Stimulated activated CD8-positive, alpha-beta memory T cell treated with anti-CD3 and anti-CD28 coated beads, Interleukin-12 subunit alpha, Interleukin-12 subunit beta, amount 100 ng/mL, for 1 hour (primary cell): ENCODE data around the gene MX2.

Source experiments
- DNase-seq: peaks from one replicate; pipeline ENCODE4 v3.0.0-alpha.2; 2020; ENCODE audit warnings: low read depth

MX2 gene

GRCh38 chr21:41438425-41439113 lies 76.7 kb downstream of the MX2 start:
- DNase-seq, result no peak

GRCh38 chr21:41439248-41439647 lies 77.4 kb downstream of the MX2 start:
- no peak for DNase-seq

- no peak for DNase-seq
Measured at GRCh38 chr21:41441546-41441945, 79.7 kb downstream of the MX2 start.

GRCh38 chr21:41442481-41443186 lies 80.8 kb downstream of the MX2 start:
- no peak for DNase-seq

- DNase-seq, result no peak
Measured at GRCh38 chr21:41443562-41443961, 81.7 kb downstream of the MX2 start.

GRCh38 chr21:41444703-41445464 lies 83.1 kb downstream of the MX2 start:
- no peak for DNase-seq

GRCh38 chr21:41445465-41445862 lies 83.6 kb downstream of the MX2 start:
- DNase-seq, result no peak

GRCh38 chr21:41446586-41446985 lies 84.8 kb downstream of the MX2 start:
- DNase-seq, result no peak

GRCh38 chr21:41447356-41447755 lies 85.5 kb downstream of the MX2 start:
- no peak for DNase-seq

GRCh38 chr21:41449613-41450012 lies 87.8 kb downstream of the MX2 start:
- no peak for DNase-seq

- no peak for DNase-seq
Measured at GRCh38 chr21:41451753-41452676, 90.2 kb downstream of the MX2 start.

GRCh38 chr21:41453198-41453597 lies 91.4 kb downstream of the MX2 start:
- DNase-seq, result no peak

GRCh38 chr21:41453761-41454160 lies 91.9 kb downstream of the MX2 start:
- DNase-seq, result no peak

GRCh38 chr21:41458121-41458520 lies 96.3 kb downstream of the MX2 start:
- no peak for DNase-seq

- no peak for DNase-seq
Measured at GRCh38 chr21:41458559-41458958, 96.7 kb downstream of the MX2 start.
